HG03432 (cell line): ENCODE measurements around the gene UBE3C.
"Not testable (repeated sequence)": the region's sequence is repeated elsewhere in the genome, so short reads cannot be mapped to it uniquely, and the experiment has no call there.

ENCODE experiments used
- ATAC-seq: cut with Tn5 transposase; IDR thresholded peaks from one replicate; pipeline ENCODE4 v1.9.1; 2021; ENCODE audit warnings: mild to moderate bottlenecking, moderate library complexity; ENCODE audit not compliant: unreplicated experiment

UBE3C gene

GRCh38 chr7:157234271-157234670 is 95.5 kb downstream of the UBE3C start:
- ATAC-seq: no peak

- ATAC-seq: no peak
These were observed 96.9 kb downstream of the UBE3C start for GRCh38 chr7:157235357-157236333.

GRCh38 chr7:157238087-157238486 is 99.4 kb downstream of the UBE3C start:
- no peak for ATAC-seq

GRCh38 chr7:157239571-157240270 is 101.0 kb downstream of the UBE3C start:
- ATAC-seq: no peak

- ATAC-seq: no peak
These were observed 102.9 kb downstream of the UBE3C start for GRCh38 chr7:157241631-157242030.

GRCh38 chr7:157244516-157245294 is 106.0 kb downstream of the UBE3C start:
- no peak for ATAC-seq

GRCh38 chr7:157246052-157246451 is 107.3 kb downstream of the UBE3C start:
- ATAC-seq: no peak

- no peak for ATAC-seq
These were observed 109.9 kb downstream of the UBE3C start for GRCh38 chr7:157248659-157249058.

- peak; percentile 68 for ATAC-seq
These were observed 112.0 kb downstream of the UBE3C start for GRCh38 chr7:157250605-157251228.

GRCh38 chr7:157251817-157252216 is 113.1 kb downstream of the UBE3C start:
- not testable (repeated sequence) for ATAC-seq

- no peak for ATAC-seq
These were observed 115.1 kb downstream of the UBE3C start for GRCh38 chr7:157253850-157254249.

GRCh38 chr7:157254781-157255180 is 116.1 kb downstream of the UBE3C start:
- ATAC-seq: not testable (repeated sequence)

GRCh38 chr7:157255201-157255606 is 116.5 kb downstream of the UBE3C start:
- ATAC-seq: no peak

- no peak for ATAC-seq
These were observed 124.4 kb downstream of the UBE3C start for GRCh38 chr7:157263156-157263555.

- ATAC-seq: no peak
These were observed 126.3 kb downstream of the UBE3C start for GRCh38 chr7:157265051-157265450.

GRCh38 chr7:157266272-157266671 is 127.5 kb downstream of the UBE3C start:
- no peak for ATAC-seq

- no peak for ATAC-seq
These were observed 128.8 kb downstream of the UBE3C start for GRCh38 chr7:157267516-157267915.

GRCh38 chr7:157267956-157268355 is 129.2 kb downstream of the UBE3C start:
- ATAC-seq: no peak

GRCh38 chr7:157268540-157268939 is 129.8 kb downstream of the UBE3C start:
- no peak for ATAC-seq

GRCh38 chr7:157269341-157270059 is 130.8 kb downstream of the UBE3C start:
- ATAC-seq: no peak
